Panc1 (cell line): ENCODE results near the gene TBX1. TPM values are rescaled to one million over a fixed set of nuclear protein-coding genes. Genes with fewer than 3 reads are reported as not detected.

Experiments
- ATAC-seq: fragments of 200-7000 bp; cut with Tn5 transposase; 2 replicates; pipeline ENCODE4 v1.9.1; 2020; ENCODE audit warnings: mild to moderate bottlenecking, moderate library complexity
- BruUV-seq: library from RNA; stranded (reverse); fragments of 400-500 nt; replicated peaks from 2 replicates; lab custom pipeline; 2021; lab: Mats Ljungman, UMichigan
- CTCF ChIA-PET: fragments of 300-600 bp; sonication (Branson Sonifier 250); formaldehyde crosslinking; loops from one replicate; lab custom pipeline; 2022; ENCODE audit warnings: antibody characterized with exemption; lab: Charles Lee
- POLR2A ChIA-PET: fragments of 300-600 bp; sonication (Branson Sonifier 250); formaldehyde crosslinking; loops from one replicate; lab custom pipeline; 2022; ENCODE audit warnings: antibody characterized with exemption; lab: Charles Lee
- DNase-seq: peaks from one replicate; pipeline ENCODE4 v3.0.0-alpha.2; 2010; ENCODE audit warnings: low read depth, low spot score
- H3K27ac ChIP-seq: 2 replicates; pipeline ENCODE4 v1.5.1; 2011; ENCODE audit warnings: mild to moderate bottlenecking, low read length, inconsistent platforms
- H3K27me3 ChIP-seq: fragments of 200-500 bp; sonication (Bioruptor generic); 2 replicates; pipeline ENCODE4 v1.6.0; 2014; ENCODE audit warnings: low read length, inconsistent platforms; ENCODE audit not compliant: control insufficient read depth, insufficient read depth
- H3K36me3 ChIP-seq: fragments of 200-500 bp; sonication (Bioruptor generic); 2 replicates; pipeline ENCODE4 v1.5.1; 2014; ENCODE audit warnings: inconsistent platforms, mild to moderate bottlenecking, low read length, moderate library complexity; ENCODE audit not compliant: control insufficient read depth, insufficient read depth
- H3K4me1 ChIP-seq: 2 replicates; pipeline ENCODE4 v1.5.1; 2011; ENCODE audit warnings: inconsistent platforms, mild to moderate bottlenecking, low read length, moderate library complexity; ENCODE audit not compliant: control insufficient read depth, insufficient read depth
- H3K4me3 ChIP-seq, 2 experiments: 2 replicates each; pipeline ENCODE4 v1.5.1; 2011 to 2012; ENCODE audit warnings: low read depth in 2 of 2, low read length in 2 of 2, mild to moderate bottlenecking in 2 of 2, inconsistent platforms in 1 of 2, moderate library complexity in 1 of 2
- H3K9me3 ChIP-seq: fragments of 200-500 bp; sonication (Bioruptor generic); 2 replicates; pipeline ENCODE4 v1.5.1; 2014; ENCODE audit warnings: low read depth, mild to moderate bottlenecking, inconsistent platforms, low read length, moderate library complexity; ENCODE audit not compliant: control insufficient read depth, insufficient read depth
- CTCF ChIP-seq: fragments of 450-650 bp; IDR thresholded peaks from 2 replicates; pipeline ENCODE4 v1.5.1; 2017; ENCODE audit warnings: mild to moderate bottlenecking
- POLR2AphosphoS5 ChIP-seq: IDR thresholded peaks from 2 replicates; pipeline ENCODE4 v1.6.1; 2012; ENCODE audit warnings: mild to moderate bottlenecking, low read depth, low read length, moderate library complexity
- REST ChIP-seq, 2 experiments: IDR thresholded peaks; 2 replicates each; pipeline ENCODE4 v1.6.1; 2011 to 2012; ENCODE audit warnings: low read depth in 2 of 2, control low read depth in 1 of 2, low read length in 1 of 2, mild to moderate bottlenecking in 1 of 2, moderate library complexity in 1 of 2; ENCODE audit not compliant: insufficient read depth in 1 of 2
- SIN3A ChIP-seq: IDR thresholded peaks from 2 replicates; pipeline ENCODE4 v1.6.1; 2012; ENCODE audit warnings: low read depth, mild to moderate bottlenecking, low read length, moderate library complexity, borderline replicate concordance; ENCODE audit not compliant: insufficient read depth
- TCF7L2 ChIP-seq: IDR thresholded peaks from 2 replicates; pipeline ENCODE4 v1.6.1; 2011; ENCODE audit warnings: mild to moderate bottlenecking, low read depth, low read length, inconsistent platforms
- in situ Hi-C: cut with HindIII; loops from 2 replicates; pipeline ENCODE4 v1.10.0; 2016; ENCODE audit warnings: low sequenced_read_pairs, low pct_unique_long_range_greater_than_20kb
- intact Hi-C: fragments of 100-400 bp; cut with micrococcal nuclease; formaldehyde crosslinking; loops from one replicate; pipeline ENCODE4 v1.10.0; 2022; ENCODE audit not compliant: unreplicated experiment
- total RNA-seq: library from RNA; stranded (reverse); gene quantifications from one replicate; pipeline ENCODE4 v1.2.1, GENCODE V29; 2021; ENCODE audit not compliant: unreplicated experiment

The TBX1 gene
- total RNA-seq, 1 experiment from 2014 or later = 91.7 TPM

GRCh38 chr22:19787849-19788141 lies 27.2 kb downstream of the TBX1 start:
- ATAC-seq = peak; percentile 60; the same call in 1 of the 2 replicates
- Histone ChIP-seq H3K36me3 (no peaks in the 10 kb centered on the region), H3K4me3 (no peak overlapping the region), H3K27ac (no peak overlapping the region), H3K9me3 (no peaks in the 10 kb centered on the region), H3K27me3 (no peaks in the 10 kb centered on the region), H3K4me1 (no peaks in the 10 kb centered on the region)
- intact Hi-C loops (no loop called here), in situ Hi-C loops (no loop called here)
- ChIA-PET POLR2A (no interaction called here), CTCF (no interaction called here)
- no peak for TF ChIP-seq SIN3A
- no peak for TF ChIP-seq TCF7L2
- TF ChIP-seq CTCF = no peak
- no peak for TF ChIP-seq REST (IDR thresholded peaks at IDR 0.05; ENCODE audit: insufficient read depth in 1 of 2, low read depth in 2 of 2, low read length in 1 of 2)
- TF ChIP-seq POLR2AphosphoS5 = no peak
- BruUV-seq = no TSS peak
- DNase-seq = no peak

GRCh38 chr22:19788661-19789225 lies 28.2 kb downstream of the TBX1 start:
- POLR2A ChIA-PET = interaction anchor here (0.7 kb wide), 1 partner anchor 53 kb away, joined by 11 read pairs; no protein-coding TSS in a partner anchor
- no TSS peak for BruUV-seq
- intact Hi-C loops = no loop called here
- TF ChIP-seq REST (IDR thresholded peaks at IDR 0.05; ENCODE audit: insufficient read depth in 1 of 2, low read depth in 2 of 2, low read length in 1 of 2) (no peak), TCF7L2 (no peak), CTCF (no peak), POLR2AphosphoS5 (no peak), SIN3A (no peak)
- in situ Hi-C loops = no loop called here
- Histone ChIP-seq H3K36me3 (no peaks in the 10 kb centered on the region), H3K4me1 (no peaks in the 10 kb centered on the region), H3K27ac (no peak overlapping the region), H3K27me3 (no peaks in the 10 kb centered on the region), H3K4me3 (no peak overlapping the region), H3K9me3 (no peaks in the 10 kb centered on the region)
- CTCF ChIA-PET = no interaction called here
- DNase-seq = no peak
- no peak for ATAC-seq
